ENCODE measurements around the gene FIGN.

The FIGN gene

DNA sequence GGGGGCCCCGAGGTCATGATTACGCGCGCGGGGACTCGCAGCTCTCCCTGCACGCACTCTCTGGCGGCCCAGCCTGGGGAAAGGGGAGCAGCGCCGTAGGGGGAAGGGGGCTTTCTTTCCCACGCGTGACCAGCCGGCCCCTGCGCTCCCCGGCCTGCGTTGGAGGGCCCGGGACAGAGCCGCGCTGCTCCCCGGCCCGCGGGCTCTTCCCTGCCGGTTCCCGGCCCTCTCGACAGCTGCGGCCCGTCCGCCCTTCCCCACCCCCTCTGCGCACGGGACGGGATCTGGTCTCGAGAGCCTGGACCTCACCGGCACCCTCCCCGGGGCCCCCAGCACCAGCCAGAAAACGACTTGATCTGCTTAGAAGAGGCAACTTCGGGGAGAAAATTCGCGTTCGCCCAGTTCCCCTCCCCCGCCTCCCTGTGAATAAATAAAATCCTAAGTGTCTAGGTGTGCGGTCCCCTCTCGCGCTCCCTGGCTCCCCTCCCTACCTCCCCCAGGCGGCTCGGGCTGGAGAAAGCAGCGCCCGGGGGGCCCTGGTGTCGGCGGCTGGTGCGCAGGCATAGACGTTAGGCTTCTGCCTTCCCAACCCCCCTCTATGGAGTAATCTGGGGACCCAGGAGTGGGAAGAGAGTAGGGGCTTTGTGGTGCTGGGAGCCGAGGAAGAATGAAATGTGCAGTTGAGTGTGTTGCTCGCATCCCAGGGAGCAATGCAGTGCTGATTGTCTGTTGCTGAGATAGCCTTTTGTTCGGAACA lies 803 bp upstream of the FIGN start:
- DNase-seq (ENCODE audit: low read depth) = no peak

DNA sequence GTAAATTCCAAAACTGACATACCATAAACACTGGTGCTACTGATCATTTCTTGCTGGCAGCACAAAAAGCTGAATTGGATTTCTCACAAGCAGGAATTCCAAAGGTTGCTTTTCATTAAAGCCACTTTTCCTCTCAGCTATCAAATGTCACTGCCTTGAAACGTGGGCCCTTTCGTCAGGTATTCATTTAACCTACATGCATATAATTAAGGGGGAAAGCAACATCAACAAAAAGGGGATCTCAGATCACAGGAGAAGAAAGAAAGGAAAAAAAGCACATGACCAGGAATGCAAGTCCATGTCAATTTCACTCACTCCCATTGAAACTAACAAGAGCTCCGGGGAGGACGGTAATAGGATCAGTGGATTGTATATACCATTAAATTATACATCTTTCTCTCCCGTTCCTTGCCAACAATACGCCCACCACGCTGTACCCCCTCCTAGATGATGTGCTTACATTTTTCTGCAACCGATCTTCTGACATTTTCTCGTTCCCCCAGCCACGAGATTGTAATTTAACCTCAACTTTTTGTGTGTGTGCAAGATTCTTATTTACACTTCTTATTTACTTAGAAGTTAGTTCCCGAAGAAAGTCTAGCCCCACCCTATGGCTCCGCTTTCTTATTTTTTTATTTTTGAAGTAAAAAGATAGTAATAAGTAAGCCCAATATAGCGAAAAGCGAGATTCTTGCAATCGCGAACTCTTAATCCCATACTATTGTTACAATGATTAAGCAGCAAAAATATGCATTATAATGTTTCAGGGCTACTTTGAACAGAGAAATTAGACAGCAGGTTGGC lies 725 bp downstream of the FIGN start:
- DNase-seq (ENCODE audit: low read depth) = no peak

DNA sequence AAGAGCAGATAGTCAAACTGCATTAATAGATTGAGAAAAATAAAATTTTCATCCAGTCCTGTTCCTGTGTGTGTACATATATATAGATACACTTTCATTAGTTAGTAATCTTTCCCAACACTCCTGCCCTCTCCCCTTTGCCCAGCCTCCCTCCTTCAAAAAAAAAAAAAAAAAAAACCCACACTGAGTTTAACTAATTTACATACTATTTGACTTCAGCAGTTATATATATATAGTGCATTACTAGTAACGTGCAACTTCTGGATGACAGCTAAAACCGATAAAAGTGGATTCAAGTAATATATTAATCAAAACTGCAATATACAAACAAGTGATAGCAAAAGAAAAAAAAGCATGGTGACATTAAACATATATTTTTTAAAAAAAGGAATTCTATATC lies 1.4 kb downstream of the FIGN start:
- no peak for DNase-seq (ENCODE audit: low read depth)

DNA sequence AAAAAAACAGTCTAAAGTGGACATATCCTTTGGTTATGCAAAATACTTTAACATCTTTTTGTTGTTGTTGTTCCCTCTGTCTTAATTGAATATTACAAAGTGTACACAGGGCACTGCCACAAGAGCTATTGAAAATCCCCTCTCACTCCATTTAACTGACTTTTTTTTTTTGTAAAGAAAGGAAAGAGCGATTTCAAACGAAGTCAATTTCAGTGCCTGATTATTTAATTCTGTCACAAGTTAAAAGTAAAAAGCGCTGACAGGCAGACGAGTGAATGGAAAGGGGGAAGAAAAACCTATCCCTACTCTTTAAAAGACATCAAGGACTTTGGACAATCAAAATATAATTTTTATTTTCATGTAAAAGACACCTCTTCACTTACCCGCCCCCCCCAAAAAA lies 1.9 kb downstream of the FIGN start:
- DNase-seq (ENCODE audit: low read depth) = no peak

DNA sequence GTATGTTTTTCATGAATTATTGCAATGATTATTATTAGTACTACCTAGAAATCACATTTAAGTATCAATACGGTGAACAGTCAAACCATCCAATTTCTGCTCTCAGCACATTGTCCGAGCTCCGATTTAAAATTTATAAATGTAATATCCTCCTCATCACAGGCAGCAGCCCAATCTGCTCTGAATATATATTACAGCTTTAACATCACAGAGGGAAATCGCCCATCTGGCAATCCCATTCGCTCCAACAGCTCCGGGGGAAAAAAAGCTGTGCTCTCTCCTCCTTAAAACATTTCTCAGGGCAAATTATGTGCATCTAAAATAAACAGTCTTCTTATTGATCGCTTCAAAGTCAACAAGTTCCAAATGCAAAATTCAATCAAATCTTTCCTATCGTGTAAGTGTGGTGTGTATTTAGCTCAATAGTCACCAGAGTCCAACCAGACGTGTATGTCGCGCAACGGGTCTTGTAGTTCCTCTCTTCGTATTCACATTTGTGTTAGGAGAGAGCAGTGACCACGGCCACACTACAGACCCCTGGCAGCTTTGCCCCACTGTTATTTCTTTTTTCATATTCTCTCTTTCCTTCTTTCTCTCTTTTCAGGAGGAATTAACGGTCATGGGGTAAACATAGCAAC lies 2.4 kb downstream of the FIGN start:
- DNase-seq (ENCODE audit: low read depth) = no peak

DNA sequence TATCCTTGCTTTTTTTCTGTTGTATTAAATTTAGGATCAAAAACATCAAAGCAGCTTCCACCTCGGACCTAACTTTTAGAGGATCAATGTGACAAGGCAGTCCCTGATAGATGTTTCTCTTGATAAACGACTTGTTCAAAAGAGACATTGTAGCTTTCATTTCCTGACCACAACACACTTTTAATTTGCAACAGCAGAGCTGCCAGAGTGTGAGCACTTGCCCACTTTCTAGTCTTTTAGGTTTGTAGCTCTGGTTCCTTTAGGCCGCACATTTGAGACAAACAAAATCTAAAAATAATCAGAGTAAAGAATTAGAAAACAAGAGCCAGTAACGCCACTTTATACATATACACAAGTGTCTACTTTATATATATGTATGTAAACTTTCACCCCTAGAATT lies 3.1 kb downstream of the FIGN start:
- DNase-seq (ENCODE audit: low read depth) = no peak

DNA sequence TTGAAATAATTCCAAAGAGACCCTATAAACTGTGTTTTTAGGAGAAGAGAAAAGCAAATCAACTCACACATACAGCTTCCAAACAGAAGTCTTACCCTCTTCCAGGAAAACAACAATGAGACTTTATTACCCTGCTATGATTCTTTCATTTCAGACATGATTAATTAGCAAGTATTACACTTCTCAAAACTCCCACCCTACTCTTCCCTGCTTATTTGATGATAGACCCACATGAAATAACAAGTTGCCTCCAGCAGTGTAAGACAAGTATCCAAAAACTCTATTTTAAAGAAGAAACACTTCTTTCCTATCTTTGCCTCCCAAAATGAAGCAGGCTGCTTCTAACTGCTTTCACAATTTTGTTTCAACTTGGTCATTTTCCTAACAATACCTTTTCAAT lies 4.1 kb downstream of the FIGN start:
- no peak for DNase-seq (ENCODE audit: low read depth)

DNA sequence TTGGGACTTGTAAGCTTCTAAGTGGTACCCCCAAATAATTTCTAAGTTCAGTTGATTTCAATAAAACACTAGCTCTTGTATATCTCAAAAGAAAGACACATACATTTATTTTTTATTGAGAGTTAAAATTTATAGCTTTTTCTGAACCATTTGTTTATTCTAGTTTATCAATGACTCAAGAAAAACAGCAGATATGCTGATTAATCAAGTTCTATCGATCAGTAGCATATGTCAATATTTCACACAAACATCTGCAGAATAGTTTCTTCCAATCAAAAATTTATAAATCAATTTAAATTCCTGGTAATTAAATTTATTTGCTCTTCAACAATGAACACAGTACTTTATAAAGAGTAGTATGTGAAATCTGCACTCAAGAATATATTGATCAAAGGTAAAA lies 5.3 kb downstream of the FIGN start:
- DNase-seq (ENCODE audit: low read depth) = no peak

DNA sequence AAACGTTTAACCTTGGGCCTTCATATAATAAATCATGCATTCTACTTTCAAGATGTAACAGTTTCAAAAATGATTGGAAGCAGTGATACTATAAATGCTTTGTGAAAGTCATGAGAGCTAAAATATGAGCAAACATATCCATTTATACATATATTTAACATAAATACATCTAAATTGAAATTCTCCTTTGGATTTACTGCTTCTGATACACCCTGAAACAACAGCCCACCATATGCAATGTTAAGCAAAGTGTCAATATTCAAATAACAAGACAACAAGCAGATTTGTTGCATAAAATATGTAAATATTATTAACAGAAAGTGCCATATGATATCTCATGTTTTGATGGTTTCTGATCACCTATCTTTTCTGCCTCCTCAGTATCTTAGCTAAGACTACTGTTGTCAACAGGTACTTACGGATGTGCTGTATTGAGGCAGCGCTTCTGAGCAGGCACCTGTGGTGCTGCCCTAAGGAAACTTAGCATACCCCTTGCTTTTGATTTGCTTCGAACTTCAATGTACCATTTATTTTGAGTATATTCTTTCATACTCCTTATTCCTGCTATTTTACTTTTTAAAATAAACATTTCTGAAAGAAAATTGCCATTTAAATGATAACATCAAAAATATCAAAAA lies 6.1 kb downstream of the FIGN start:
- DNase-seq (ENCODE audit: low read depth) = no peak

DNA sequence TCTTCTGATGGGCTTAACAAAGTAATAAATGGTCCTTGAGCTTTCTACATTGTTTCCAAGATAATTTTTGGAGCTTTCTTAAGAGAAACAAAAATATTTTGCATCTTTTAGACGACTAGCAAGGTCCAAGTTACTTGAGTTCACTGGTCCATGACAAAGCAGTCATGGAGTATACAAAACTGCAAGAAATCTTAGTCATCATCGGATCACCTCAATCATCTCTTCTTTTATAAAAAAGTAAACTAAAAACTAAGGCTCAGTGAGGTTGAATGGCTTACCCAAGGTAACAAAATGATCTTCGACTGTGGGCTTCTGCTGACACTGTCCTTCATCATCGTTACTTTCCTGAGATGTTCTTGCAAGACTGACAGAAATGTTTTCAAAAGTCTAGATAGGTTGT lies 11.9 kb downstream of the FIGN start:
- no peak for DNase-seq (ENCODE audit: low read depth)

DNA sequence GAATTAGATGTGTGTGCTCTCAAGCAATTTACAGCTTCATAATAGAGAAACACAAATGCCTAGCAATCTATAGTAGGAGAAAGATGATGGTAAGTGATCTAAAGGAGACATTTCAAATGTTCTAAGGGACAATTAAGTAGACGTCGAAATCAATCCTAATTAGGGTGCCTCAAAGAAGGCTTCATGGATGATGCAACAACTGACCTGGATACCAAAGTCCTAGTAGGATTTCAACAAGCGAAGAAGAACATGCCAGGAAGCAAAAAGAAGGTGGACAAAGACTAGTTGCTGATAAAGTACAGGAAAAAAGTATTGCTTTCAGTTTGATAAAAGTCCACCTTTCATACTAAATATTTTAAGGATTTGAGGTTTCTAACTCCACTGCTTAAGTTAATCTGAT lies 12.5 kb downstream of the FIGN start:
- no peak for DNase-seq (ENCODE audit: low read depth)

DNA sequence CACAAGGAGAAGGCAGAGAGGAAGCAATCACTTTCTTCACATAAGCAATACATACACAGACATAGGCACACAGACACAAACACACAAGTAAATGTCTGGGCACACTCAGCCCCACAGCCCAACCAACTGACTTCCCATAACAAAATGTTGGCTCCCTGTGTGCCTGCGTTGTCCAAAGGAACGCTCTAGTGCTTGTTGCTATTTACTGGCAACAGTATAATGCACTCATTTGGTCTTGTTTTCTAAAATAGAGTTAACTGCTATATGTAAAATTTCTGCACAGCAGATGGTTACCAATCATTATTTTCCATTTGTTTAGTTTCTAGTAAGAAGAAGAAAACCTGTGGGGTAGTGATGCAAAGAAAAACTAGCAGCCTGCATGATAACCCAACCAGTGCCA lies 16.5 kb downstream of the FIGN start:
- no peak for DNase-seq (ENCODE audit: low read depth)

DNA sequence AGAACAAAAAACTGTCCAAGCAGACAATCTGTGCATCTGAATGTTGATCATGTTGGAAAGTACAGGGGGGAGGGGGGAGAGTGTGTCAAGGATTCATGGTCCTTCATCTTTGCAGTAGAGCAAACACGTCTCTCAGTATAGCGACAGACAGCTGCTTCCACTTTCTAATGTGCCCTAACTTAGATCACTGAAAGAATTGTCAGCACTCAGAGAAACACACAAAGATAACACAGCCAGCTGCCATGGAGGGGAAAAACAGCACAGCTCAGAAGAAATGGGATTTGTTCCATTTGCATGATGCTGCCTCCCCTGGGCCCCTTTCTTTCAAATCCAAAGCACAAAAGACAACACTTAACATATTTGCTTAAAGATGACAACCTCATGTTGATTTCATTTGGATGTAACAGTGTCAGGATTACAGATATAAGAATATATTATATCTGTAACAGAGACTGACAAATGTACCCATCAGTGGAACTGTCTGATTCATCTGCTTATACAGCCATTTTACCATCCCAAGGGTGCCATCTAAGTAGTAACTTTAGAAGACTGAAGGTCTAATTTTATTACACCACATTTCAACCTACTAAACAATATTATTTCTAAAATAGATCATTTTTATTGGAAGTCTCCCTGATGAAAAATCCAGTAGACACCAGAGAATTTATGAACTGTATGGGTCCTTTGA lies 17.7 kb downstream of the FIGN start:
- DNase-seq (ENCODE audit: low read depth) = no peak

DNA sequence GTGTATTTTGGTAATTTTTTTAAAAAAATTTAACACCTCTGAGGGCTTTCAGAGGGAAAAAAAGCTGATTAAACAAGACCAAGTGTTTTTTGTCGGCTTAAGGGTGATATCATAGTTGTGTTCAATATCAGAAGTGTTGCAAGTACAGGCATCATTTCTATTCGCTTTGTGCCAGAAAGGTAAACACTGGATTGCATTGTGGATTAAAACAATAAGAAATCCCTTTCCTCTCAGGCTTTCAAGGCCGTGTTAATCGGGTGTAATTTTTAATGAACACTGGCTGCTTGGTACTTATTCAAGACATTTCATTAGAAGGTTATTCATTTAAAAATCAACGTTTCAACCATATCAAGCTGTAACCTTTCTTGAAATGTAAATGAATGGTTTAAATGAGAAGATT lies 18.3 kb downstream of the FIGN start:
- DNase-seq (ENCODE audit: low read depth) = no peak

DNA sequence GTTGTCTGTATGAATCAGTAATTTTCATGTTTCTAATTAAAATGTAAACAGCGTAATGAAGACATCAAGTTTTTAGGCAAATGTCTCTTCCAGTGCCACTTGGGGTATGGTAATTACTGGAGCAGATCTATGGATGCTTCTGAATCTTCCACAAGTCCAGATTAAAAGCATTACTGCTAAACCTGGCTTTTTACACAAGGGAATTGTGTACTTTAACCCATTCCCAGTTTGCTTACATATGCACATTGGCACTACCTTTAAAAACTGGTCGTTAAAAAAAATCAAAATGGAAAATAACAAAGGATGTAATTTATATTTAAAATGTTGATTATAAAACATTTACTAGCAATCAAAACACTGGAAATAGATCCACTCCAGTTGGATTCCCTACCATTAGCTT lies 19.7 kb downstream of the FIGN start:
- DNase-seq (ENCODE audit: low read depth) = no peak

DNA sequence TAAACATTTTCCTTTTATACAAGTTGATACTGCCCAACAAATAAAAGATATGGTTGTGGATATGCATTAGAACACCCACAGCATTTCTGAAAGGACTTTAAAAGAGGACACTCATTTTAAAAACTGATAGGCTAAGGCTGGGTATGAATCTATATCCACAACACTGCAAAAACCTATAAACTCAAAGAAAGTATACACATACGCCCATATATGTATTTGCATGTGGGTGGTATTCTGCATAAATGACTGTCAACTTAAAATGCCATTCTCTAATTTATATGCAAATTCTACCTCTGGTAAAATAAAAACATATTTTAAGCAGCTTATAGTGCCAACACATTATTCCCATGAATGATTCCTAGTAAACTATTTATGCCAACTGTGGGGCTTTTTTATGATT lies 20.1 kb downstream of the FIGN start:
- no peak for DNase-seq (ENCODE audit: low read depth)

DNA sequence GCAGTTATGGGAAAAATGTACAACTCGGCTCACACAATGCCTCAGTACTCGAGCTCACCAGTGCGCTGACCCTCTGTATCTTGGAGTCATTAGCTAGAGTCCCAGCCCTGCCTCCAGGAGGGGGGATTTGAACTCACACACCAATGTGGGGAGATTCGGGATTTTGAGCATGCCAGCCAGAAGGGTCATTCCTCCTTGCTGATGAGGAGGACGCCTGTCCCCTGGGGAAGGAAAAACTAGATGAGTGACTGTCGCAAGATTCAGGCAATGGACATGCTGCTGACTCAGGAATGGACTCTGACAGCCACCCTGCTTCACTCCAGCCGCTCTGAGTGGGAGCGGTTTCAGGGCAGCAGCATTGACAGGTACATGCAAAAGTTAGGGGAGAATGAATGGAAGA lies 20.6 kb downstream of the FIGN start:
- DNase-seq (ENCODE audit: low read depth) = no peak

DNA sequence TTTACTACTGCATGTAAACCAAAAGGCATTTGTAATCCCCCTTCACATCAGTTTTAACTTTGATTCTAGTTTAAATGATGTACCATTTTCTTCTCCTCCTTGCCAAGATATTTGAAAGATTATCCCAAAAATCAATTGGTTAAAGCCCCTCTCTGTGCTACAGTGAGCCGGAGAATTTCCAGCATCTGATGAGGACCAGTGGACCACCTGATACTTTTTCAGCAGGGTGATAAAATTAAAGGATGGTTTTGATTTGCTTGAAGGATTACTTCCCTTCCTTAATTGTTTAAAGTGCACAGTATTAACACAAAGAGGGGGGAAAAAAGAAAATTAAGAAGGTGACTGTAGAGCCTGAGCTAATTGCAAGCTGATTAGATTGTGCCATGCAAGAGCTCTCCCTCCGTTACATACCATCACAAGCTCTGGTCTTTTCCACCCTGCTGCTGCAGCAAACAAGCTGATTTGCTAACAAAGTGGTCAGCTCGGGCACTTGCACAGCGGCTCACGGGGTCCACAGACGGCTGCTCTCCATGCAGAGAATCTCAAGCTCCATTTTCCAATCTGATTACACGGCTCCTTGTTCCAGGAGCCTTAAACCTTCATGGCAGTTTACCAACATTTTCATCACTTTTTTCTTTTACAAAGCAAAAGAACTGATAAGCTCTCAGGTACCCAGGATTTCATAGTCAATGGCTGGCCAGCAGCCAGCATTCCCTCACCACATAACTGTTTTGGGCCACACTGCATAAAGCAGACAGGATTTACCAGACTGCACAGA lies 22.1 kb downstream of the FIGN start:
- no peak for DNase-seq (ENCODE audit: low read depth)

DNA sequence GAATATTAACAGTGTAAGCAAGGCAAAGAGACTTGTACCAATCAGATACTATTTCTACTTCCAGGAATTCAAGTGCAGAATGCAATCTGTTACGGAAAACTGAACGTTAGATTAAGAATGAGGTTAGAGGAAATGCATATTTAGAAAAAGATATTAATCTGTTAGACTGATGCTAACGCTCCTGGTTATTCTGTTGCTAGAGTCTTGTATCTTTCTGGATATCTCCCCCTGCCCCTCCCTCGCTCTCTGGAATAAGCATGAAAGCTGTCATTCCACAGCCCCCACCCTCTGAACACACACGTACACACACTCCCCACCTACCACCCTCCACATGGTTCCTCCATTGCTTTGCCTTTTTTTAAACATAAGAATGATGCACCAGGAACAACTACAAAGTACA lies 24.1 kb downstream of the FIGN start:
- no peak for DNase-seq (ENCODE audit: low read depth)

DNA sequence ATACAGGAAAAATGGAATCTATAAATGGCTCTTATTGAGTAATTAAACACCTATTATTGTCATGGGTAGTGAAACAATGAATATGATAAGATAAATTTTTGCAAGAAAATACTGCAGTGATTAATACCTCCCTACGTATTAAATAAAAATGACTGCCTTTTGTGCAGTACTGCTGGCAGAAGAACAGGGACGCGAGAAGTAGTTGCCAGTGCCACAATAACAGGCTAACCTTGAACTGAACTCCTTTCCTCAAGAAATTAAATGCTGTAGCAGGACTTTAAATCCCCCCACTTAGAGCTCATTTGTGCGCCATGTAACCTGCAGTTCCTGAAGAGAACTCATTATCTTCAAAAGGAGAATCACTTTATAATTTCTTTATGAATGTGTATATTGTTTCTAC lies 24.6 kb downstream of the FIGN start:
- DNase-seq (ENCODE audit: low read depth) = no peak

DNA sequence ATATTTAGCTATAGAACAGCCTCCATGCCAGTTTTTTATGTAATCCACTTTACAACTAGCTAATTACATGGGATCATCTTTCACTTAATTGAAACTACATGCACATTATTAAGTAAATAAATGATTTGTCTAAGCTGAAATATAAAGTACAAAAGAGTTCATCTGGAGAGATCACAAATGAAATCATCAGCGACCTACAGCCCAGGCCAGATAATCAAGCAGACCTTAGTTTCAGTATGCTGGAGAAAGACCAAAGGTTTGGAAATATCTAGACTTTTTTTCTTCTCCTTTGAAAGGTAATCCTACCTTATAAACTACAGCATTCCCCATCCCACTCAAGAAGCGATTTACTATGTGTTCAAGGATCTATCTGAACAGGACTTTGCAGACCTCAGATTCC lies 26.5 kb downstream of the FIGN start:
- no peak for DNase-seq (ENCODE audit: low read depth)

Data from activated T-cell treated with anti-CD3 and anti-CD28 coated beads for 1 hour (primary cell).